Stimulated activated CD8-positive, alpha-beta memory T cell treated with anti-CD3 and anti-CD28 coated beads, Interleukin-4, amount 100 ng/mL, for 24 hours (primary cell): ENCODE measurements around the gene PGM2L1.

ENCODE experiments used
- DNase-seq: peaks from one replicate; pipeline ENCODE4 v3.0.0-alpha.2; 2020; ENCODE audit warnings: low read depth

The PGM2L1 gene

GRCh38 chr11:74297484-74297883 is 100.7 kb downstream of the PGM2L1 start:
- DNase-seq = no peak

GRCh38 chr11:74288911-74289310 is 109.3 kb downstream of the PGM2L1 start:
- DNase-seq = no peak

- no peak for DNase-seq
Observed at GRCh38 chr11:74288161-74288560, 110.1 kb downstream of the PGM2L1 start.

- DNase-seq = no peak
Observed at GRCh38 chr11:74284466-74284865, 113.8 kb downstream of the PGM2L1 start.

- DNase-seq = no peak
Observed at GRCh38 chr11:74283580-74284180, 114.6 kb downstream of the PGM2L1 start.

- no peak for DNase-seq
Observed at GRCh38 chr11:74282914-74283371, 115.3 kb downstream of the PGM2L1 start.

GRCh38 chr11:74282421-74282820 is 115.8 kb downstream of the PGM2L1 start:
- no peak for DNase-seq

- no peak for DNase-seq
Observed at GRCh38 chr11:74280494-74280893, 117.7 kb downstream of the PGM2L1 start.
